HG03175 (cell line): ENCODE results near the gene SHFL.

Experiments used
- ATAC-seq: cut with Tn5 transposase; IDR thresholded peaks from one replicate; pipeline ENCODE4 v1.9.1; 2021; ENCODE audit warnings: mild to moderate bottlenecking, moderate library complexity; ENCODE audit not compliant: unreplicated experiment

The SHFL gene

GRCh38 chr19:10126213-10126639, 40.1 kb downstream of the SHFL start:
- ATAC-seq: no peak

GRCh38 chr19:10132905-10133304, 46.8 kb downstream of the SHFL start:
- no peak for ATAC-seq

GRCh38 chr19:10133596-10133995, 47.5 kb downstream of the SHFL start:
- no peak for ATAC-seq

- ATAC-seq: no peak
Observed at GRCh38 chr19:10134040-10134439, 47.9 kb downstream of the SHFL start.

- no peak for ATAC-seq
Observed at GRCh38 chr19:10135551-10136334, 49.6 kb downstream of the SHFL start.

- no peak for ATAC-seq
Observed at GRCh38 chr19:10136936-10137335, 50.8 kb downstream of the SHFL start.

- ATAC-seq: no peak
Observed at GRCh38 chr19:10137751-10138682, 51.9 kb downstream of the SHFL start.

GRCh38 chr19:10138879-10139795, 53.0 kb downstream of the SHFL start:
- ATAC-seq: no peak

- no peak for ATAC-seq
Observed at GRCh38 chr19:10139952-10140351, 53.8 kb downstream of the SHFL start.

- no peak for ATAC-seq
Observed at GRCh38 chr19:10141479-10141878, 55.4 kb downstream of the SHFL start.

GRCh38 chr19:10141973-10142372, 55.9 kb downstream of the SHFL start:
- ATAC-seq: no peak
